Muscle of leg (tissue), 16 donors: Measurements from ENCODE around the gene TEX47. TPM values are rescaled to one million over a fixed set of nuclear protein-coding genes. Genes with fewer than 3 reads are reported as not detected.

Experiments used
- DNase-seq: peaks from one replicate; pipeline ENCODE4 v3.0.0; 2013
- H3K27ac ChIP-seq: one replicate; pipeline ENCODE4 v1.5.1; 2013; ENCODE audit warnings: mild to moderate bottlenecking, low read length, control low read depth
- H3K27me3 ChIP-seq: one replicate; pipeline ENCODE4 v1.6.1; 2013; ENCODE audit warnings: low read length; ENCODE audit not compliant: control insufficient read depth, insufficient read depth
- H3K36me3 ChIP-seq: one replicate; pipeline ENCODE4 v1.6.1; 2013; ENCODE audit warnings: low read length; ENCODE audit not compliant: control insufficient read depth, insufficient read depth
- H3K4me1 ChIP-seq: one replicate; pipeline ENCODE4 v1.6.1; 2013; ENCODE audit warnings: low read length; ENCODE audit not compliant: control insufficient read depth, insufficient read depth
- H3K4me3 ChIP-seq: one replicate; pipeline ENCODE4 v1.5.1; 2013; ENCODE audit warnings: low read length, control low read depth
- H3K9me3 ChIP-seq: replicated peaks from 2 replicates; pipeline ENCODE4 v1.6.1; 2013; ENCODE audit warnings: low read depth, low read length; ENCODE audit not compliant: control insufficient read depth
- WGBS: methylation state at CpG from one replicate; pipeline ENCODE4 v1.1.5; 2013; ENCODE audit warnings: missing lambda C conversion rate; ENCODE audit not compliant: insufficient coverage; 5-methylcytosine and 5-hydroxymethylcytosine counted together
- long read RNA-seq, 11 donors: transcript quantifications; one replicate each; lab custom pipeline, GENCODE V29; 2026
- polyA plus RNA-seq, 8 donors: library from polyadenylated mRNA; unstranded; fragments of 120-200 nt; gene quantifications; one replicate each; pipeline versions ENCODE4 v1.2.1 to v1.2.3, GENCODE V29; 2013; ENCODE audit warnings: inconsistent platforms in 1 of 8, low replicate concordance in 1 of 8; ENCODE audit not compliant: insufficient read length in 8 of 8, insufficient read depth in 1 of 8
- total RNA-seq: library from RNA; stranded (reverse); fragments of 120-200 nt; gene quantifications from one replicate; pipeline ENCODE4 v1.2.4, GENCODE V29; 2013

The TEX47 gene
- total RNA-seq: not detected
- polyA plus RNA-seq: not detected
- long read RNA-seq, donor 1: 0 reads
- long read RNA-seq, donor 2: 0 reads
- long read RNA-seq, donor 3: 0 reads
- long read RNA-seq, donor 4: 0 reads
- long read RNA-seq, donor 5: 0 reads
- long read RNA-seq, donor 6: 0 reads
- long read RNA-seq, donor 7: 0 reads
- long read RNA-seq, donor 8: 0 reads
- long read RNA-seq, donor 9: 0 reads
- long read RNA-seq, donor 10: 0 reads
- long read RNA-seq, donor 11: 0 reads

GRCh38 chr7:88795553-88795952, at the start of gene TEX47:
Gene TEX47 (minus strand): TSS chr7:88795737. CDS start chr7:88794942, 795 bp downstream.
- 72% methylated on average over 3 of the region's 7 CpGs for WGBS
- Histone ChIP-seq H3K9me3 (no peaks in the 10 kb centered on the region), H3K27me3 (no peaks in the 10 kb centered on the region), H3K36me3 (no peaks in the 10 kb centered on the region), H3K4me3 (no peak within 1 kb of the TSS), H3K4me1 (no peaks in the 10 kb centered on the region), H3K27ac (no peak within 1 kb of the TSS)
- DNase-seq: no peak

- no CpG with 5 or more reads among the region's 12 CpGs for WGBS
- Histone ChIP-seq H3K4me1 (no peaks in the 10 kb centered on the region), H3K27ac (no peak overlapping the region), H3K27me3 (no peaks in the 10 kb centered on the region), H3K4me3 (no peak overlapping the region), H3K9me3 (no peaks in the 10 kb centered on the region), H3K36me3 (no peaks in the 10 kb centered on the region)
- DNase-seq: no peak
Observed at GRCh38 chr7:88845091-88845490, 49.6 kb upstream of the TEX47 start.

DNA sequence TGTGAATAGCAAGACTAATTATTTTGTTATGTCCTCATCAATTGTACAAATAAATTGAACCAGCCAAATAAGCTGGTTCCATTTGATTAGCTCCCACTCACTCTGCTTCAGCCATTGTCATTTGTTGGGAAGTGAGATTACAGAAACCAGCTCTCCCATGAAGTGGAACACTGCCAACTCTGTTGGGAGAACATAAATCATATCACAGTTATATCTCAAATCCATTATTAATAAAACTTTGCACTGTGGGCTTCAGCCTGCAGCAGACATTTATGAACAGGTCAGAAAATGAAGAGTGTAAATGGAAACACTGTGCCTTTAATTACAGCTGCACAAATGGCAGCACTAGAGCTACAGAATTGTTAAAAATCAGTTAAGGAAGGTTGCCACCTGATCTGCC, 46.7 kb upstream of the TEX47 start:
- DNase-seq: no peak
- no peak overlapping the region for H3K27ac ChIP-seq
- no peaks in the 10 kb centered on the region for H3K9me3 ChIP-seq
- no peaks in the 10 kb centered on the region for H3K36me3 ChIP-seq
- H3K4me3 ChIP-seq: no peak overlapping the region
- H3K27me3 ChIP-seq: no peaks in the 10 kb centered on the region
- H3K4me1 ChIP-seq: no peaks in the 10 kb centered on the region

GRCh38 chr7:88835147-88835728, 39.7 kb upstream of the TEX47 start:
- Histone ChIP-seq H3K9me3 (no peaks in the 10 kb centered on the region), H3K27me3 (no peaks in the 10 kb centered on the region), H3K4me3 (no peak overlapping the region), H3K4me1 (no peaks in the 10 kb centered on the region), H3K36me3 (no peaks in the 10 kb centered on the region), H3K27ac (no peak overlapping the region)
- peak; percentile 17 for DNase-seq
- WGBS: no CpG with 5 or more reads among the region's 3 CpGs

DNA sequence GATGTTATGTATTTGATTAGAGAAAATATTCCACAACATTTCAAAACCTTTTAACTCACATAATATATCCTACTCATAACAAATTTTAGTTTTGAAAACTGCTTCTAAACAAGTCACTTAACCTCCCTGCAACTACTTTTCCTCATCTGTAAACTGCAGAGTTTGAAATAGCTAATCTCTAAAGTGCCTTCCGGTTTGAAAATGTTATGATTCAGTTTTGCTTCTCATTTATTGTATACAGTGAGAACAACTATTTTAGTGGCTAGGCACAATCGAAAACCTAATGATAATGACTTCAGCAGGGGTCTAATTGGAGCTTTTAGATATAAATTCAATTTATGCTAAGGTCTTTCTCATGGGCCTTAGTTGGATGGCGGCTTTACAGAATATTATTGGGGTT, 30.7 kb upstream of the TEX47 start:
- Histone ChIP-seq H3K27ac (no peak overlapping the region), H3K36me3 (no peaks in the 10 kb centered on the region), H3K9me3 (no peaks in the 10 kb centered on the region), H3K27me3 (no peaks in the 10 kb centered on the region), H3K4me1 (no peaks in the 10 kb centered on the region), H3K4me3 (no peak overlapping the region)
- WGBS: no CpG with 5 or more reads among the region's 3 CpGs
- no peak for DNase-seq

DNA sequence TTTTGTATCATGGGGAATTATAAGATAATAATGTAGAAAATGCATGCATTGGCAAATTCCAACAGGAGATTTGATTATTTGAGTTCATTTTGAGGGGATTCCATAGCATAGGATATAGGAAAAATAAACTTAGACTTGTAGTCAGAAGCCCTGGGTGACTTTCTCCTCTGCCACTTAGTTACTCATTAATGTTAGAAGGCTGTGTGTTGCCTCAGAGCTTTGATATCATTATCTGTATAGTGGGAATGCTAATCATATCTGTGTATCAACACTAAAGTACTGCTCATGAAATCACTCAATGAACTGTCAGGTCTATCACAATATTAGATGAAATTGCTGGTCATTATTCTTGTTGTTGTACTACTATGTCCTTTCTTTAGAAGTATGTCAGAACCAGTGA, 23.0 kb upstream of the TEX47 start:
- Histone ChIP-seq H3K4me1 (no peaks in the 10 kb centered on the region), H3K9me3 (no peaks in the 10 kb centered on the region)

DNA sequence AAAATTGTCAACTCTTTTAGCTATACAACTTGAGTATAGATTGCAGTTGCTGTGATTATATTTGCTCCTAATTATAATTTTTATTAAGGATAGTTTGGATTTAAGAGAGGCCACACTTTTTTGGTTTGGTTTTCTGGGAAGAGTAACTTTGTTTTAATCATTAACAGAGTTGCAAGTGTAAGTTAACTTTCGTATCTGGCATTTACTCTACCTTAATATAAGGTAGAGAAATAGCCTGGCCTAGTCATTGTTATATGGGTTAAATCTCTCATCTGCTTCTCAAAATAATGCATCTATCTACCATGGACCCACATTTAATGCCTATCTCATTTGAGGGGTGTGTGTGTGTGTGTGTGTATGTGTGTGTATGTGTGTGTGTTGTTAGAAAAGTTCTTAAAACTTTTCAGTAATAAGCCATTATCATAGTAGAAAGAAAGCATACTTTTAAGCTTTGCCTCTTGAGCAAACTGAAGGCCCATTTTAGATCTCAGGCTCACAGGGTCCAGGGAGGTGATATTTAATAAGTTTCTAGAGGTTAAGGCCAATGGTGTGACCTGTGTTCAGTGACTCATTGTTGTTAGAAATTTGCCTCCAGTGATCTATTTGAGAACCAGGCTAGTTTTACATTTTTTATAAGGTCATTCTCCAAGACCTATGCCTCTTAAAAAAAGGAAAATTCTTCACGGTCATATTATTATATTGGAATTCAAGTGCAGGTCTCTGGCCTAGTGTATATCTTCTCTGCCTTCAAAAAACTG, 10.9 kb upstream of the TEX47 start:
- Histone ChIP-seq H3K9me3 (no peaks in the 10 kb centered on the region), H3K27ac (no peak overlapping the region), H3K4me3 (no peak overlapping the region), H3K27me3 (no peaks in the 10 kb centered on the region), H3K36me3 (no peaks in the 10 kb centered on the region), H3K4me1 (no peaks in the 10 kb centered on the region)
- no peak for DNase-seq
- no CpG with 5 or more reads among the region's 2 CpGs for WGBS

More for the DNA sequence above, 23.0 kb upstream of the TEX47 start:
- DNase-seq: no peak
- no peaks in the 10 kb centered on the region for H3K36me3 ChIP-seq
- H3K27ac ChIP-seq: no peak overlapping the region
- no peak overlapping the region for H3K4me3 ChIP-seq
- no peaks in the 10 kb centered on the region for H3K27me3 ChIP-seq

- H3K36me3 ChIP-seq: no peaks in the 10 kb centered on the region
- H3K4me1 ChIP-seq: no peaks in the 10 kb centered on the region
- H3K4me3 ChIP-seq: no peak overlapping the region
- DNase-seq: no peak
- 55% methylated on average over 2 of the region's 3 CpGs for WGBS
- no peaks in the 10 kb centered on the region for H3K27me3 ChIP-seq
- no peak overlapping the region for H3K27ac ChIP-seq
- H3K9me3 ChIP-seq: no peaks in the 10 kb centered on the region
Observed at GRCh38 chr7:88801046-88801445, 5.5 kb upstream of the TEX47 start.

DNA sequence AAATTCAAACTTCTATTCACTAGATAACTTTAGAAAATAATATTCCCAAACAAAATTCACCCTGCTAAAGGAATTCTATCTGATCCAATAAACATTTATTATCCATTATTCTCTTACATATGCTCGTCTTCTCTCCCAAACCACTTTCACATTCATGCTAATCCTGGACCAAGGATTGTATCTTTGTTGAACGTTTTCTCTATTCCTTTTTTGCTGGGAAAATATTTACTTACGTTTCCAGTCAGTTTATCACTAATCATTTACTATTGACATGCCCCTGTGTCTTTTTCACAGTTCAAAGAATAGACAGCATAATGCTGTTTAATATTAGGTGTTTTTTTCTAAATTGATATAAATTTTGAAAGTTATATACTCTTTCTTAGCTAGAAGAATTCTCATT, 3.2 kb downstream of the TEX47 start:
- Histone ChIP-seq H3K27me3 (no peaks in the 10 kb centered on the region), H3K4me3 (no peak overlapping the region), H3K4me1 (no peaks in the 10 kb centered on the region), H3K36me3 (no peaks in the 10 kb centered on the region), H3K27ac (no peak overlapping the region), H3K9me3 (no peaks in the 10 kb centered on the region)
- no peak for DNase-seq
- no CpG with 5 or more reads among the region's 3 CpGs for WGBS

DNA sequence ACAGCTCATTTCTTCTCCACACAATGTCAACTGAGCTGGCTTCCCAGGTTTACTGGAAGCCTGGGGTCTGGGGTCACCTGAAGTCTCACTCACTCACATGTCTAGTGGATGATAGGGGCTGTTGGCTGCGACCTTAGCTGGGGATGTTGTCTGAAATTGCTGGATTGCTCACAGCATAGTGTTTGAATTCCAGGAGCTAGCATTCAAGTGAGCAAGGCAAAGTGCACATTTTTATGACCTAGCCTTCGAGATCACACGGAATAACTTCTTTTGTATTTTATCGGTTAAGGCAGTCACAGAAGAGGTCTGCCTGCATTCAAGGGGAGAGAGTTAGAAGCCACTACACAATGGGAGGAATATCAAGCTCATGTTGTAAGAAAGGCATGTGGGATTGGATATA, 3.6 kb downstream of the TEX47 start:
- Histone ChIP-seq H3K27ac (no peak overlapping the region), H3K4me3 (no peak overlapping the region), H3K9me3 (no peaks in the 10 kb centered on the region), H3K4me1 (no peaks in the 10 kb centered on the region), H3K36me3 (no peaks in the 10 kb centered on the region), H3K27me3 (no peaks in the 10 kb centered on the region)
- 73% methylated on average over 4 of the region's 4 CpGs for WGBS
- no peak for DNase-seq
